Subcutaneous abdominal adipose tissue (tissue), 5 donors: ENCODE measurements around the gene PTGES3.

Experiments used
- H3K27ac ChIP-seq: one replicate; pipeline ENCODE4 v1.7.0; 2013; ENCODE audit warnings: low read depth, mild to moderate bottlenecking, inconsistent platforms, low read length, moderate library complexity
- H3K27me3 ChIP-seq, 5 donors: one replicate each; pipeline ENCODE4 v1.7.0; 2013; ENCODE audit warnings: low read length in 5 of 5, inconsistent platforms in 1 of 5; ENCODE audit not compliant: control insufficient read depth in 5 of 5, insufficient read depth in 4 of 5
- H3K36me3 ChIP-seq, 5 donors: one replicate each; pipeline ENCODE4 v1.7.0; 2013; ENCODE audit warnings: low read length in 5 of 5; ENCODE audit not compliant: control insufficient read depth in 5 of 5, insufficient read depth in 5 of 5
- H3K4me1 ChIP-seq, 5 donors: one replicate each; pipeline ENCODE4 v1.7.0; 2013; ENCODE audit warnings: low read length in 5 of 5, mild to moderate bottlenecking in 3 of 5, moderate library complexity in 1 of 5; ENCODE audit not compliant: control insufficient read depth in 5 of 5, insufficient read depth in 5 of 5
- H3K4me3 ChIP-seq, 5 donors: one replicate each; pipeline ENCODE4 v1.7.0; 2013; ENCODE audit warnings: low read length in 5 of 5, low read depth in 1 of 5
- H3K9ac ChIP-seq, 5 donors: one replicate each; pipeline ENCODE4 v1.7.0; 2013; ENCODE audit warnings: low read length in 5 of 5, mild to moderate bottlenecking in 4 of 5, moderate library complexity in 3 of 5
- H3K9me3 ChIP-seq, 5 donors: one replicate each; pipeline ENCODE4 v1.7.0; 2013; ENCODE audit warnings: low read length in 5 of 5; ENCODE audit not compliant: control insufficient read depth in 5 of 5
- donor health status: healthy.
- donor health status: healthy.
- donor health status: healthy.
- donor health status: healthy.
- donor health status: healthy.

The PTGES3 gene

DNA sequence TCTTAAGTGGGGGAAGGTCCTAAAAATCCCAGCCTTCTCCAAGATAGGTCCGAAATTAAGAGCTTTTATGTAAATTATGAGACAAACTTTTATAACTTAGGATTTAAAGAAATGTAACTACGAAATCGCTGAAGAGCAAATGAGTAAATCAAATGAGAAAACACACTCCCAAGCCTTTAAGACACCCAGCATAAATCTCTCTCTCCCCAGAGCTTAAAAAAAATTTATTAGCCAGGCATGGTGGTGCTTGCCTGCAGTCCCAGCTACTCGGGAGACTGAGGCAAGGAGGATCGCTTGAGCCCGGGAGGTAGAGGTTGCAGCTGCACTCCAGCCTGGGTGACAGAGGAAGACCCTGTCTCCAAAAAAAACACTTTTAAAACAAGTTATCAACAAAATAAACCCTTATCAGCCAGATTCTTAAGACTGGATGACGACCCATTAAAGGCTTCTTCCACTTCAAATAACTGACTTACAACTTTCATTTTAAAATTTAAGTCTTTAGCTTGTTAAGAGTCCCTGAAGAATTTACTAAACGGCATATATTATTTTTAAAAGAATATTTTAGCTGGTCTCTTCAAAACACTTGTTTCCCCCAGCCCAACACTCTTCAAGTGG, 3.2 kb downstream of the PTGES3 start:
- Histone ChIP-seq H3K27ac (peak overlapping the region; percentile 100), H3K4me1 (peaks cover 0 to 54% (median 48%) of the 10 kb centered on the region in 5 donors), H3K27me3 (no peaks in the 10 kb centered on the region), H3K9me3 (no peaks in the 10 kb centered on the region), H3K9ac (peak overlapping the region in 4 of 5 donors; percentile 11 to 53 (median 30)), H3K36me3 (peaks cover 0 to 9% (median 3%) of the 10 kb centered on the region in 5 donors), H3K4me3 (peak overlapping the region in 4 of 5 donors; percentile 8 to 43 (median 40))

DNA sequence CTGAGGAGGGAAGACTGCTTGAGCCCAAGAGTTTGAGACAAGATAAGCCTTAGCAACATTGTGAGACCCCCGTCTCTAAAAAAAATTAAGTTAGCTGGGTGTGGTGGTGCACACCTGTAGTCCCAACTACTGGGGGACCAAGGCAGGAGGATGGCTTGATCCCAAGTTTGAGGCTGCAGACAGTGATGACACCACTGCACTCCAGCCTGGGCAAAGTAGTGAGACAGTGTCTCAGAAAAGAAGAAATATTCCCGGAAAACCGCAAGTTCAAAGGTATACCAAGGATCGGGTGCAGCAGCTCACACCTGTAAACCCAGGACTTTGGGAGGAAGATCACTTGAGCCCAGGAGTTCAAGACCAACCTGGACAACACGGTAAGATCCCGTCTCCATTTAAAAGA, 5.8 kb downstream of the PTGES3 start:
- Histone ChIP-seq H3K9me3 (no peaks in the 10 kb centered on the region), H3K4me1 (peaks cover 0 to 48% (median 45%) of the 10 kb centered on the region in 5 donors), H3K9ac (no peak overlapping the region), H3K27ac (no peak overlapping the region), H3K36me3 (peaks cover 0 to 11% (median 3%) of the 10 kb centered on the region in 5 donors), H3K27me3 (no peaks in the 10 kb centered on the region), H3K4me3 (no peak overlapping the region)

DNA sequence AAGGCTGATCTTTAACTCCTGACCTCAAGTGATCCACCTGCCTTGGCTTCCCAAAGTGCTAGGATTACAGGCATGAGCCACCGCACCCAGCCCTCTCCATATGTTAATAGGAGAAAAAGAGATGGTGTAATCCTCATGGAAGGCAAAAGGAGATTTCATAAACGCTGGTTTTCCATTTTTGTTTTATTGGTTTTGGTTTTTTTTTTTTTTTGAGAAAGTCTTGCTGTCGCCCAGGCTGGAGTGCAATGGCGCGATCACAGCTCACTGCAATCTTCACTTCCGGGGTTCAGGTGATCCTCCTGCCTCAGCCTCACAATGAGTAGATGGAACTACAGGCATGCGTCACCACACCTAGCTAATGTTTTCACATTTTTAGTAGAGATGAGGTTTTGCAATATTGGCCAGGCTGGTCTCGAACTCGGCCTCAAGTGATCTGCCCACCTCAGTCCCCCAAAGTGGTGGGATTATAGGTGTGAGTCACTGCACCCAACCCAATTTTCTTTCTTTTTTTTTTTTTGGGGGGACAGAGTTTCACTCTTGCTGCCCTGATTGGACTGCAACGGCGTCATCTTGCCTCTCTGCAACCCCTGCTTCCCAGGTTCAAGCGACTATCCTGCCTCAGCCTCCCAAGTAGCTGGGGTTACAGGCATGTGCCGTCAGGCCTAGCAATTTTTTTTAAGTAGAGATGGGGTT, 8.1 kb downstream of the PTGES3 start:
- Histone ChIP-seq H3K9me3 (no peaks in the 10 kb centered on the region), H3K4me1 (peaks cover 0 to 31% (median 28%) of the 10 kb centered on the region in 5 donors), H3K27ac (no peak overlapping the region), H3K27me3 (no peaks in the 10 kb centered on the region), H3K36me3 (peaks cover 0 to 11% (median 3%) of the 10 kb centered on the region in 5 donors), H3K9ac (no peak overlapping the region), H3K4me3 (no peak overlapping the region)

DNA sequence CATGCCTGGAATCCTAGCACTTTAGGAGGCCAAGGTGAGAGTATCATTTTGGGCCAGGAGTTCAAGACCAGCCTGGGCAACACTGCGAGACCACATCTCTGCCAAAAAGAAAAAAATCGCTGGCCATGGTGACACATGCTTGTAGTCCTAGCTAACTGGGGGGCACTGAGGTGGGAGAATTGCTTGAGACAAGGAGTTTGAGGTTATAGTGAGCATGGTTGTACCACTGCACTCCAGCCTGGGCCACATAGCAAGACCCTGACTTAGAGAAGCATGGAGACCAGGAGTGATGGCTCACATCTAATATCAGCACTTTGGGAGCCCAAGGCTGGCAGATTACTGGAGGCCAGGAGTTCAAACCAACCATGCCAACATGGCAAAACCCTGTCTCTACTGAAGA, 9.2 kb downstream of the PTGES3 start:
- Histone ChIP-seq H3K4me3 (no peak overlapping the region), H3K27ac (no peak overlapping the region), H3K4me1 (peaks cover 0 to 22% (median 19%) of the 10 kb centered on the region in 5 donors), H3K36me3 (peaks cover 0 to 11% (median 3%) of the 10 kb centered on the region in 5 donors), H3K27me3 (no peaks in the 10 kb centered on the region), H3K9ac (no peak overlapping the region), H3K9me3 (no peaks in the 10 kb centered on the region)

DNA sequence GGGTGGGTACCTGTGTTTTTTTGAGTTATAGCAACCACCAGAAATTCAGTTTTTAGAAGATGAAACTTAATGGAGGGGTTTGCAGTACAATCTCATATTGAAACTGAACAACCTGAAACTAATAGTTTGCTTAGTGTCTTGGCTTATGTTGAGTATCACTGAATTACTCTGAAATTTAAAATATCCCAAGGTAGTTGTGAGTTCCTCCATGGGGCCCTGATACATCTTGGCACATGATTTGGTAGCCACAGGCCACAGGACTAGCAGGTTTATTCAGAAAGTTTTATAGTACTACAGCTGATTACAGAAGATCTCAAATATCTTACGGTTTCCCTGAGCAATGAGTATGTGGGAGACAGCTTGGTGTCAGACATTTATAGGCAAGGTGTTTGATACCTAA, 10.4 kb downstream of the PTGES3 start:
- Histone ChIP-seq H3K36me3 (peaks cover 0 to 11% (median 3%) of the 10 kb centered on the region in 5 donors), H3K9me3 (no peaks in the 10 kb centered on the region), H3K27me3 (no peaks in the 10 kb centered on the region), H3K9ac (no peak overlapping the region), H3K27ac (no peak overlapping the region), H3K4me3 (no peak overlapping the region), H3K4me1 (peaks cover 0 to 24% (median 19%) of the 10 kb centered on the region in 5 donors)

DNA sequence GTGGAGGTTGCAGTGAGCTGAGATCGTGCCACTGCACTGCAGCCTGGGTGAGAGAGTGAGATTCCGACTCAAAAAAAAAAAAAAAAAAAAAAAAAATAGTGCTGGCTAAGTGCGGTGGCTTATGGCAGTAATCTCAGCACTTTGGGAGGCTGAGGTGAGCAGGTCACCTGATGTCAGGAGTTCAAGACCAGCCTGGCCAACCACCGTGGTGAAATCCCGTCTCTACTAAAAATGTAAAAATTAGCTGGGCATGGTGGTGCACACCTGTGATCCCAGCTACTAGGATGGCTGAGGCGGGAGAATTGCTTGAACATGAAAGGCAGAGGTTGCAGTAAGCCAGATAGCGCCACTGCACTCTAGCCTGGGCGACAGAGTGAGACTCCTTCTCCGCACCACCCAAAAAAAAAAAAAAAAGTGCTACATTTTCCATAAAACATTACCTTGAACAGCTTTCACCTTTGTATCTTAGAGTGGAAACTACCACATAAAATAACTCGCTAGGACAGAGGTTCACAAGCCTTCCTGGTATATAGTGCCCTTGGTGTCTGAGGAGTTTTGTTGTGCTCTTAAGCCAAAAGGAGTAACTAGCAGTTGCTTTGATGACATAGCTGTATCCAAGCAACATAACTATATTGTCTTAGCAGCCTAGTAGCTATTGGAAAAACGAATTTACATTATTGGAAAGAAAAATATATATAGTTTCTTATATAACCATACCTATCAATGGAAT, 11.1 kb downstream of the PTGES3 start:
- Histone ChIP-seq H3K27me3 (no peaks in the 10 kb centered on the region), H3K4me3 (no peak overlapping the region), H3K27ac (no peak overlapping the region), H3K9me3 (no peaks in the 10 kb centered on the region), H3K36me3 (peaks cover 0 to 16% (median 8%) of the 10 kb centered on the region in 5 donors), H3K4me1 (peaks cover 0 to 20% (median 14%) of the 10 kb centered on the region in 5 donors), H3K9ac (no peak overlapping the region)

DNA sequence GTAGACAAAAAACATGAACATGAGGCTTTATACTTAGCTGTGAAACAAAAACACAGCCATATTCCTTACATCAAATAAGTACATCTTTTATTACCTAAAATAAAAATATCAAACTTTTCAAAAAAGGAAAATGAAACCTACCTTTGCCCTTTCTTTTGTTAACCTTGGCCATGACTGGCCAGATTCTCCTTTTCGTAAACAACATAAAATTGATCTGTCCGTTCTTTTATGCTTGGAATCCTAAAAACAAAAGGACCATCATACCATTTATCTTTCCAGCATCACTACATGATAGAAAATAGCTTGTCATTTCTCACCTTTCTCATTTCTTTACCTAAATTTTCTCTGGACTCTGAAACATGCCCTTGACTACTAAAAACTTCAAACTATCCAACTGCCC, 16.5 kb downstream of the PTGES3 start:
- H3K27ac ChIP-seq = no peak overlapping the region
- H3K9me3 ChIP-seq = no peaks in the 10 kb centered on the region
- no peaks in the 10 kb centered on the region for H3K27me3 ChIP-seq
- peaks cover 13 to 52% (median 48%) of the 10 kb centered on the region in 5 donors for H3K36me3 ChIP-seq
- H3K9ac ChIP-seq = no peak overlapping the region
- peaks cover 0 to 10% (median 5%) of the 10 kb centered on the region in 5 donors for H3K4me1 ChIP-seq
- no peak overlapping the region for H3K4me3 ChIP-seq

DNA sequence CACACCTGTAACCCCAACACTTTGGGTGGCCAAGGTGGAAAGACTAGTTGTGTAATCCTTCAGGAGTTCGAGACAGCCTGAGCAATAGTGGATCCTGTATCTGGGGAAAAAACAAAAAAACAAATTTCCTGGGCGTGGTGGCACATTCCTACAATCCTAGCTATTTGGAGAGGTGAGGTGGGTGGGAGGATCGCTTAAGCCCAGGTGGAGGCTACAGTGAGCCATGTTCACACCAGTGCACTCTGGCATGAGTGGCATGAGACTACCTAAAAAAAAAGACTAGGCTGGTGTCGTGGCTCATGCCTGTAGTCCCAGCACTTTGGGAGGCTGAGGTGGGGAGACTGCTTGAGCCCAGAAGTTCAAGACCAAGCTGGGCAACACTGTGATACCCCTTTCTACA, 17.2 kb downstream of the PTGES3 start:
- Histone ChIP-seq H3K27ac (no peak overlapping the region), H3K4me3 (no peak overlapping the region), H3K9me3 (no peaks in the 10 kb centered on the region), H3K27me3 (no peaks in the 10 kb centered on the region), H3K36me3 (peaks cover 18 to 60% (median 55%) of the 10 kb centered on the region in 5 donors), H3K9ac (peak overlapping the region in 1 of 5 donors; percentile 11), H3K4me1 (peaks cover 0 to 10% (median 5%) of the 10 kb centered on the region in 5 donors)

DNA sequence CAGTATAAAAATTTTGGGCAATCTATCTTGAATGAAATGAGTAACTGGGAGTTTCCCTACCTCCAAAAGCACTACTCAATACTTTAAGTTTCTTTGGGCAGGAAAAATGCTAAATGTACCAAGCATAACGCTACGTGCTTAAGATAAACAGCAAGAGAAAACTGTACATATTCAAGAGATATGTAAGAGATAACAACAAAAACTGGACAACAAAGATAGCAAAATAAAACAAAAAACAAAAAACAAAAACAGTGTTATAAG, 20.0 kb downstream of the PTGES3 start:
- H3K27me3 ChIP-seq = no peaks in the 10 kb centered on the region

More for the DNA sequence above, 20.0 kb downstream of the PTGES3 start:
- peaks cover 37 to 84% (median 68%) of the 10 kb centered on the region in 5 donors for H3K36me3 ChIP-seq
- no peak overlapping the region for H3K9ac ChIP-seq
- no peak overlapping the region for H3K4me3 ChIP-seq
- no peaks in the 10 kb centered on the region for H3K9me3 ChIP-seq
- peaks cover 0 to 7% (median 4%) of the 10 kb centered on the region in 5 donors for H3K4me1 ChIP-seq
- H3K27ac ChIP-seq = no peak overlapping the region
